GM23338 (cell line): ENCODE measurements around the gene SLCO4C1.

Experiments
- CREB1 ChIP-seq: fragments of 250-450 bp; sonication (Bioruptor Pico); IDR thresholded peaks from 2 replicates; pipeline ENCODE4 v1.5.0; 2020; ENCODE audit warnings: low read depth, mild to moderate bottlenecking, moderate library complexity
- CTCF ChIP-seq, 2 experiments: fragments of 200-600 bp in 1 of 2; sonication (generic) in 1 of 2; conservative IDR thresholded peaks; 2 replicates each; pipeline versions ENCODE4 v1.5.1 to v1.6.1; 2016 to 2017; ENCODE audit warnings: antibody characterized with exemption in 2 of 2, low read depth in 2 of 2, mild to moderate bottlenecking in 2 of 2, moderate library complexity in 1 of 2
- ETS1 ChIP-seq: IDR thresholded peaks from 2 replicates; pipeline ENCODE4 v1.6.1; 2016; ENCODE audit warnings: antibody characterized with exemption
- EZH2 ChIP-seq: fragments of 200-600 bp; sonication (generic); IDR thresholded peaks from one replicate; pipeline ENCODE4 v1.8.0; 2017; ENCODE audit warnings: antibody characterized with exemption, mild to moderate bottlenecking, low read depth; ENCODE audit not compliant: unreplicated experiment
- EZH2phosphoT487 ChIP-seq: fragments of 200-600 bp; sonication (generic); IDR thresholded peaks from one replicate; pipeline ENCODE4 v1.8.1; 2018; ENCODE audit warnings: antibody characterized with exemption; ENCODE audit not compliant: unreplicated experiment
- JUNB ChIP-seq: IDR thresholded peaks from one replicate; pipeline ENCODE4 v1.6.1; 2016; ENCODE audit warnings: antibody characterized with exemption; ENCODE audit not compliant: unreplicated experiment
- NANOG ChIP-seq: IDR thresholded peaks from 2 replicates; pipeline ENCODE4 v1.6.1; 2016; ENCODE audit warnings: antibody characterized with exemption, borderline replicate concordance
- POLR2AphosphoS5 ChIP-seq: IDR thresholded peaks from 2 replicates; pipeline ENCODE4 v1.6.1; 2016; ENCODE audit warnings: antibody characterized with exemption, low read depth
- REST ChIP-seq: IDR thresholded peaks from one replicate; pipeline ENCODE4 v1.6.1; 2018; ENCODE audit warnings: antibody characterized with exemption; ENCODE audit not compliant: unreplicated experiment
- STAT1 ChIP-seq: IDR thresholded peaks from one replicate; pipeline ENCODE4 v1.6.1; 2016; ENCODE audit warnings: antibody characterized with exemption; ENCODE audit not compliant: unreplicated experiment

- no peak for TF ChIP-seq CTCF (conservative IDR thresholded peaks at IDR 0.05; ENCODE audit: low read depth in 2 of 2)
- no peak for TF ChIP-seq POLR2AphosphoS5
- no peak for TF ChIP-seq REST
- no peak for TF ChIP-seq STAT1
- TF ChIP-seq ETS1, result no peak
- no peak for TF ChIP-seq JUNB
- no peak for TF ChIP-seq EZH2
- no peak for TF ChIP-seq NANOG
- no peak for TF ChIP-seq CREB1 (CRISPR knock-in tag)
- no peak for TF ChIP-seq EZH2phosphoT487
These were observed 13.5 kb upstream of the SLCO4C1 start for GRCh38 chr5:102309586-102309985.
